Liver (tissue), 3 donors: ENCODE measurements around the gene KRT83.

Source experiments
- TAF1 ChIP-seq: conservative IDR thresholded peaks from 2 replicates; pipeline ENCODE4 v1.6.1; 2016; ENCODE audit warnings: antibody characterized with exemption, mild to moderate bottlenecking
- YY1 ChIP-seq: IDR thresholded peaks from 2 replicates; pipeline ENCODE4 v1.6.1; 2016; ENCODE audit warnings: antibody characterized with exemption, mild to moderate bottlenecking
- TF ChIP-seq, protein P1 (sequence below): fragments of 150-350 bp; IDR thresholded peaks from 2 replicates; pipeline ENCODE4 v1.5.1; 2017; ENCODE audit warnings: improper control_type of control experiment, low read depth, low read length; ENCODE audit not compliant: missing input control
- TF ChIP-seq, protein P2 (sequence below): IDR thresholded peaks from 2 replicates; pipeline ENCODE4 v1.6.1; 2016; ENCODE audit warnings: antibody characterized with exemption, mild to moderate bottlenecking
- TF ChIP-seq, protein P3 (sequence below): IDR thresholded peaks from 2 replicates; pipeline ENCODE4 v1.6.1; 2016; ENCODE audit warnings: antibody characterized with exemption
- TF ChIP-seq, protein P4 (sequence below): IDR thresholded peaks from 2 replicates; pipeline ENCODE4 v1.6.1; 2016; ENCODE audit warnings: antibody characterized with exemption
- donor health status: healthy.
- donor health status: healthy.

DNA sequence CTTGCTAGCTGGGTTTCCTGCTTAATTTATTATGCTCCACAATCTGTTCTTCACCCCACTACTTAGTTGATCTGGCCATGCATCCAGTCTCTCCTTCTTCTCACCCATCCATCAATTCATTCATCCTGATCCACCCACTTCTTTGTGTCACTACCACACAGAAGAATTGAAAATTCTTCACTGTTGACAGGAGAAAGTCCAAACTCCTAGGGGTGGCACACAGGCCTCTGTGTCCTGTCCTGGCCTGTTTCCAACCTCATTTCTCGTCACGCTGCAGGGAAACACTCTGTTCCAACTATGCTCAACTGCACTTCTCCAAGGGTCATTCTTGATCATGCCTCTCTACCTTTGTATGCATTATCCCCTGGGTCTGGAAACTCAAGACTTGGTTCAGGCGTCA is 10.6 kb upstream of the KRT83 start:
- TF ChIP-seq, protein P1, sequence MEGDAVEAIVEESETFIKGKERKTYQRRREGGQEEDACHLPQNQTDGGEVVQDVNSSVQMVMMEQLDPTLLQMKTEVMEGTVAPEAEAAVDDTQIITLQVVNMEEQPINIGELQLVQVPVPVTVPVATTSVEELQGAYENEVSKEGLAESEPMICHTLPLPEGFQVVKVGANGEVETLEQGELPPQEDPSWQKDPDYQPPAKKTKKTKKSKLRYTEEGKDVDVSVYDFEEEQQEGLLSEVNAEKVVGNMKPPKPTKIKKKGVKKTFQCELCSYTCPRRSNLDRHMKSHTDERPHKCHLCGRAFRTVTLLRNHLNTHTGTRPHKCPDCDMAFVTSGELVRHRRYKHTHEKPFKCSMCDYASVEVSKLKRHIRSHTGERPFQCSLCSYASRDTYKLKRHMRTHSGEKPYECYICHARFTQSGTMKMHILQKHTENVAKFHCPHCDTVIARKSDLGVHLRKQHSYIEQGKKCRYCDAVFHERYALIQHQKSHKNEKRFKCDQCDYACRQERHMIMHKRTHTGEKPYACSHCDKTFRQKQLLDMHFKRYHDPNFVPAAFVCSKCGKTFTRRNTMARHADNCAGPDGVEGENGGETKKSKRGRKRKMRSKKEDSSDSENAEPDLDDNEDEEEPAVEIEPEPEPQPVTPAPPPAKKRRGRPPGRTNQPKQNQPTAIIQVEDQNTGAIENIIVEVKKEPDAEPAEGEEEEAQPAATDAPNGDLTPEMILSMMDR, result no peak
- no peak for TF ChIP-seq YY1
- TF ChIP-seq TAF1, result no peak
- TF ChIP-seq, protein P2, sequence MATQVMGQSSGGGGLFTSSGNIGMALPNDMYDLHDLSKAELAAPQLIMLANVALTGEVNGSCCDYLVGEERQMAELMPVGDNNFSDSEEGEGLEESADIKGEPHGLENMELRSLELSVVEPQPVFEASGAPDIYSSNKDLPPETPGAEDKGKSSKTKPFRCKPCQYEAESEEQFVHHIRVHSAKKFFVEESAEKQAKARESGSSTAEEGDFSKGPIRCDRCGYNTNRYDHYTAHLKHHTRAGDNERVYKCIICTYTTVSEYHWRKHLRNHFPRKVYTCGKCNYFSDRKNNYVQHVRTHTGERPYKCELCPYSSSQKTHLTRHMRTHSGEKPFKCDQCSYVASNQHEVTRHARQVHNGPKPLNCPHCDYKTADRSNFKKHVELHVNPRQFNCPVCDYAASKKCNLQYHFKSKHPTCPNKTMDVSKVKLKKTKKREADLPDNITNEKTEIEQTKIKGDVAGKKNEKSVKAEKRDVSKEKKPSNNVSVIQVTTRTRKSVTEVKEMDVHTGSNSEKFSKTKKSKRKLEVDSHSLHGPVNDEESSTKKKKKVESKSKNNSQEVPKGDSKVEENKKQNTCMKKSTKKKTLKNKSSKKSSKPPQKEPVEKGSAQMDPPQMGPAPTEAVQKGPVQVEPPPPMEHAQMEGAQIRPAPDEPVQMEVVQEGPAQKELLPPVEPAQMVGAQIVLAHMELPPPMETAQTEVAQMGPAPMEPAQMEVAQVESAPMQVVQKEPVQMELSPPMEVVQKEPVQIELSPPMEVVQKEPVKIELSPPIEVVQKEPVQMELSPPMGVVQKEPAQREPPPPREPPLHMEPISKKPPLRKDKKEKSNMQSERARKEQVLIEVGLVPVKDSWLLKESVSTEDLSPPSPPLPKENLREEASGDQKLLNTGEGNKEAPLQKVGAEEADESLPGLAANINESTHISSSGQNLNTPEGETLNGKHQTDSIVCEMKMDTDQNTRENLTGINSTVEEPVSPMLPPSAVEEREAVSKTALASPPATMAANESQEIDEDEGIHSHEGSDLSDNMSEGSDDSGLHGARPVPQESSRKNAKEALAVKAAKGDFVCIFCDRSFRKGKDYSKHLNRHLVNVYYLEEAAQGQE, result no peak
- TF ChIP-seq, protein P3, sequence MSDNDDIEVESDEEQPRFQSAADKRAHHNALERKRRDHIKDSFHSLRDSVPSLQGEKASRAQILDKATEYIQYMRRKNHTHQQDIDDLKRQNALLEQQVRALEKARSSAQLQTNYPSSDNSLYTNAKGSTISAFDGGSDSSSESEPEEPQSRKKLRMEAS, result no peak
- TF ChIP-seq, protein P4, sequence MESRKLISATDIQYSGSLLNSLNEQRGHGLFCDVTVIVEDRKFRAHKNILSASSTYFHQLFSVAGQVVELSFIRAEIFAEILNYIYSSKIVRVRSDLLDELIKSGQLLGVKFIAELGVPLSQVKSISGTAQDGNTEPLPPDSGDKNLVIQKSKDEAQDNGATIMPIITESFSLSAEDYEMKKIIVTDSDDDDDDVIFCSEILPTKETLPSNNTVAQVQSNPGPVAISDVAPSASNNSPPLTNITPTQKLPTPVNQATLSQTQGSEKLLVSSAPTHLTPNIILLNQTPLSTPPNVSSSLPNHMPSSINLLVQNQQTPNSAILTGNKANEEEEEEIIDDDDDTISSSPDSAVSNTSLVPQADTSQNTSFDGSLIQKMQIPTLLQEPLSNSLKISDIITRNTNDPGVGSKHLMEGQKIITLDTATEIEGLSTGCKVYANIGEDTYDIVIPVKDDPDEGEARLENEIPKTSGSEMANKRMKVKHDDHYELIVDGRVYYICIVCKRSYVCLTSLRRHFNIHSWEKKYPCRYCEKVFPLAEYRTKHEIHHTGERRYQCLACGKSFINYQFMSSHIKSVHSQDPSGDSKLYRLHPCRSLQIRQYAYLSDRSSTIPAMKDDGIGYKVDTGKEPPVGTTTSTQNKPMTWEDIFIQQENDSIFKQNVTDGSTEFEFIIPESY, result no peak
